Gastrocnemius medialis (tissue), 4 donors: ENCODE data around the gene ZNF768.

ENCODE experiments used
- CTCF ChIP-seq, 5 experiments: fragments of 450-650 bp in 3 of 5; fragments of 200-600 bp in 2 of 5; sonication (generic) in 2 of 5; IDR thresholded peaks in 4 of 5; conservative IDR thresholded peaks in 1 of 5; 1 replicate in 4 of 5; 2 replicates in 1 of 5; pipeline ENCODE4 v1.5.1; 2016 to 2019; ENCODE audit warnings: antibody characterized with exemption in 5 of 5, mild to moderate bottlenecking in 3 of 5, moderate library complexity in 3 of 5
- POLR2A ChIP-seq, 2 donors: fragments of 450-650 bp; IDR thresholded peaks; one replicate each; pipeline ENCODE4 v1.6.1; 2017; ENCODE audit warnings: antibody characterized with exemption in 2 of 2, mild to moderate bottlenecking in 2 of 2, moderate library complexity in 2 of 2

- TF ChIP-seq CTCF (IDR thresholded peaks at IDR 0.05 in 4 of 5, conservative IDR thresholded peaks at IDR 0.05 in 1 of 5): no peak
- no peak for TF ChIP-seq POLR2A (IDR thresholded peaks at IDR 0.05)
Observed at GRCh38 chr16:30539000-30539964, 12.9 kb upstream of the ZNF768 start.
